Right kidney (tissue), 9 donors: ENCODE results near the gene DMC1.
"Not testable (repeated sequence)": the region's sequence is repeated elsewhere in the genome, so short reads cannot be mapped to it uniquely, and the experiment has no call there.

Experiments used
- DNase-seq: peaks from one replicate; pipeline ENCODE4 v3.0.0-alpha.2; 2016
- long read RNA-seq, 8 donors: transcript quantifications; one replicate each; lab custom pipeline, GENCODE V29; 2026

The DMC1 gene
- long read RNA-seq, donor 1, partial matches to known transcripts, result 0 of 1 reads
- long read RNA-seq, donor 1, other reads (novel, unspliced or antisense), result 0 of 1 reads
- long read RNA-seq, donor 2, result 0 reads
- long read RNA-seq, donor 3, result 0 reads
- long read RNA-seq, donor 4, result 0 reads
- long read RNA-seq, donor 5, partial matches to known transcripts, result 0 of 2 reads
- long read RNA-seq, donor 5, other reads (novel, unspliced or antisense), result 0 of 2 reads
- long read RNA-seq, donor 6, result 0 reads
- long read RNA-seq, donor 7, partial matches to known transcripts, result 0 of 2 reads
- long read RNA-seq, donor 7, other reads (novel, unspliced or antisense), result 0 of 2 reads
- long read RNA-seq, donor 8, result 0 reads

GRCh38 chr22:38569972-38570778, at the start of gene DMC1:
DMC1 (minus strand) TSS chr22:38570183; CDS start chr22:38568256, 1,927 bp downstream.
- DNase-seq, result peak; percentile 84

- DNase-seq, result no peak
These were observed 48.7 kb upstream of the DMC1 start for GRCh38 chr22:38618682-38619081.

- no peak for DNase-seq
These were observed 48.3 kb upstream of the DMC1 start for GRCh38 chr22:38618258-38618657.

GRCh38 chr22:38615064-38615405, 45.1 kb upstream of the DMC1 start:
- not testable (repeated sequence) for DNase-seq

GRCh38 chr22:38614332-38615063, 44.5 kb upstream of the DMC1 start:
- DNase-seq, result no peak

GRCh38 chr22:38613588-38613987, 43.6 kb upstream of the DMC1 start:
- DNase-seq, result no peak

GRCh38 chr22:38612217-38613006, 42.4 kb upstream of the DMC1 start:
- no peak for DNase-seq

- no peak for DNase-seq
These were observed 41.6 kb upstream of the DMC1 start for GRCh38 chr22:38611559-38611958.

- DNase-seq, result no peak
These were observed 40.3 kb upstream of the DMC1 start for GRCh38 chr22:38610234-38610633.

GRCh38 chr22:38608992-38609750, 39.2 kb upstream of the DMC1 start:
- no peak for DNase-seq

GRCh38 chr22:38607680-38608079, 37.7 kb upstream of the DMC1 start:
- no peak for DNase-seq

GRCh38 chr22:38602166-38602565, 32.2 kb upstream of the DMC1 start:
- no peak for DNase-seq

- no peak for DNase-seq
These were observed 31.3 kb upstream of the DMC1 start for GRCh38 chr22:38601221-38601764.

GRCh38 chr22:38599466-38599865, 29.5 kb upstream of the DMC1 start:
- no peak for DNase-seq

GRCh38 chr22:38582923-38583322, 12.9 kb upstream of the DMC1 start:
- not testable (repeated sequence) for DNase-seq

- DNase-seq, result no peak
These were observed 8.5 kb upstream of the DMC1 start for GRCh38 chr22:38578505-38578904.

- no peak for DNase-seq
These were observed 2.1 kb upstream of the DMC1 start for GRCh38 chr22:38572065-38572464.

GRCh38 chr22:38570779-38571364, 889 bp upstream of the DMC1 start:
- no peak for DNase-seq

- DNase-seq, result peak; percentile 67
These were observed 607 bp downstream of the DMC1 start for GRCh38 chr22:38569181-38569971.
